HFF-Myc (cell line): ENCODE results near the gene TMEM208.

Source experiments
- DNase-seq: peaks from one replicate; pipeline ENCODE4 v3.0.0-alpha.2; 2011; ENCODE audit warnings: low read depth; ENCODE audit errors: extremely low read depth
- H3K4me3 ChIP-seq: replicated peaks from 2 replicates; pipeline ENCODE4 v1.5.1; 2011; ENCODE audit warnings: low read depth, mild to moderate bottlenecking, control low read depth, low read length
- TF ChIP-seq, protein P1 (sequence below): IDR thresholded peaks from 2 replicates; pipeline ENCODE4 v1.5.1; 2012; ENCODE audit warnings: mild to moderate bottlenecking, low read depth, low read length, control low read depth; ENCODE audit errors: missing control alignments

The TMEM208 gene

GRCh38 chr16:67208154-67208896 is 18.6 kb upstream of the TMEM208 start:
- TF ChIP-seq, protein P1, sequence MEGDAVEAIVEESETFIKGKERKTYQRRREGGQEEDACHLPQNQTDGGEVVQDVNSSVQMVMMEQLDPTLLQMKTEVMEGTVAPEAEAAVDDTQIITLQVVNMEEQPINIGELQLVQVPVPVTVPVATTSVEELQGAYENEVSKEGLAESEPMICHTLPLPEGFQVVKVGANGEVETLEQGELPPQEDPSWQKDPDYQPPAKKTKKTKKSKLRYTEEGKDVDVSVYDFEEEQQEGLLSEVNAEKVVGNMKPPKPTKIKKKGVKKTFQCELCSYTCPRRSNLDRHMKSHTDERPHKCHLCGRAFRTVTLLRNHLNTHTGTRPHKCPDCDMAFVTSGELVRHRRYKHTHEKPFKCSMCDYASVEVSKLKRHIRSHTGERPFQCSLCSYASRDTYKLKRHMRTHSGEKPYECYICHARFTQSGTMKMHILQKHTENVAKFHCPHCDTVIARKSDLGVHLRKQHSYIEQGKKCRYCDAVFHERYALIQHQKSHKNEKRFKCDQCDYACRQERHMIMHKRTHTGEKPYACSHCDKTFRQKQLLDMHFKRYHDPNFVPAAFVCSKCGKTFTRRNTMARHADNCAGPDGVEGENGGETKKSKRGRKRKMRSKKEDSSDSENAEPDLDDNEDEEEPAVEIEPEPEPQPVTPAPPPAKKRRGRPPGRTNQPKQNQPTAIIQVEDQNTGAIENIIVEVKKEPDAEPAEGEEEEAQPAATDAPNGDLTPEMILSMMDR: no peak
- H3K4me3 ChIP-seq: no peak overlapping the region
- DNase-seq: no peak

- DNase-seq: no peak
- no peak overlapping the region for H3K4me3 ChIP-seq
- TF ChIP-seq, protein P1: no peak
Measured at GRCh38 chr16:67209565-67209964, 17.4 kb upstream of the TMEM208 start.

GRCh38 chr16:67210069-67210937 is 16.6 kb upstream of the TMEM208 start:
- no peak for DNase-seq
- H3K4me3 ChIP-seq: no peak overlapping the region
- TF ChIP-seq, protein P1: no peak

DNA sequence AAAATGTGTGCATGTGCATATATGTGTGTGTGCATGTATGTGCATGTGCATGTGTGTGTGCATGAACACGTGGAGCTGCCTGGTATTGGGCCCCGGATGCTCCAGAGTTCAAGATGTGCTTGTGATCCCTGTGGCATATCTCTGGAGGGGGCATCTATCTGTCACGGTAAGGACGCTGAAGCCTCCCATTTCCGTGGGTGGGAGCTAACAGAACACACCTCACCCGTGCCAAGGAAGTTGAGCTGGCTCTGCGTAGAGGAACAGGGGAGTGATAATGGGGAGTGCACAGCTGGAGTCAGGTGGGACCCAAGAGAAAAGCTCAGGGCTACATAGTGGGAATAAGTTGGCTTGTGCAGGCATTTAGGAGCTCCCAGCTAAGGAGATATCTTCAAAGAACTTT is 15.3 kb upstream of the TMEM208 start:
- TF ChIP-seq, protein P1: no peak
- no peak for DNase-seq
- no peak overlapping the region for H3K4me3 ChIP-seq

GRCh38 chr16:67212766-67213165 is 14.2 kb upstream of the TMEM208 start:
- DNase-seq: no peak
- TF ChIP-seq, protein P1: no peak

DNA sequence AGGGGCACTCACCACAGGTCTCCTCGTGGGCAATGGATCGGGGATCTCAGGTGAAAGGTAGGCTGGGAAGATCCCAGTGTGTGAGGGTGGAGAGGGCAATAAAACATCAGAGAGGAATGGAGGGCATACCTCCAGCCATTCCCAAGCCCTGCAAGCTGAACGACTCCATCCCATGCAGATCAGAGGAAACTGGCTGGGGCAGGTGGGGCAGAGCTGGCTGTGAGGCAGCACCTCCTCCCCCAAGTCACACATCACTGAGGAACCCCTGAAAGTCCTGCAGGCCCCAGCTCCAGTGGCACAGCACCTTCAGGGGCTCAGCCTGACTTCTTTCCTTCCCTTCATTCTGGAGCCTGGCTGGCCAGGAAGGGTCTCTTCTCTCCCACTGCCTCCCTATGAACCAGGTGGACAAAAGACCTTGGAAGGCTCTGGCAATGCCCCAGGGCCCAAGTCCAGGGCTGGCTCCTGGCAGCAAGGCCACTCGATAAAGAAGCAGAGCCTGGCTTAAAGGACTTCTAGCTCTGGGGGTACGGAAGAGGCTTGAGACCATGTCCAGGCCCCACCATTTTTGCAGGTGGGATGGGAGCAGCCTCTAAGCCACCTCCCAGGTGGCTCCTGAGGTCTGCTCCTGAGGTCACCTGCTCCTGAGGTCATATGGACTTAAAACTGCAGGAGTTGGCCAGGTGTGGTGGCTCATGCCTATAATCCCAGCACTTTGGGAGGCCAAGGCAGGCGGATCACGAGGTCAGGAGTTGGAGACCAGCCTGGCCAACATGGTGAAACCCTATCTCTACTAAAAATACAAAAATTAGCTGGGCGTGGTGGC is 13.5 kb upstream of the TMEM208 start:
- DNase-seq: no peak
- TF ChIP-seq, protein P1: no peak
- no peak overlapping the region for H3K4me3 ChIP-seq

More at GRCh38 chr16:67212766-67213165, 14.2 kb upstream of the TMEM208 start:
- H3K4me3 ChIP-seq: no peak overlapping the region
